HCT116 (cell line): Measurements from ENCODE around the gene NKPD1. TPM values are rescaled to one million over a fixed set of nuclear protein-coding genes. Genes with fewer than 3 reads are reported as not detected.

Source experiments
- ATAC-seq: fragments of 200-7000 bp; cut with Tn5 transposase; 2 replicates; pipeline ENCODE4 v1.9.1; 2020; ENCODE audit warnings: mild to moderate bottlenecking, moderate library complexity
- BruUV-seq: library from RNA; stranded (reverse); fragments of 400-500 nt; replicated peaks from 2 replicates; lab custom pipeline; 2021; lab: Mats Ljungman, UMichigan
- CTCF ChIA-PET: fragments of 300-600 bp; sonication (Branson Sonifier 250); formaldehyde crosslinking; loops from one replicate; lab custom pipeline; 2021; ENCODE audit warnings: antibody characterized with exemption; lab: Charles Lee
- POLR2A ChIA-PET: fragments of 300-600, 350-600 bp; sonication (Branson Sonifier 250); formaldehyde crosslinking; loops from one replicate; lab custom pipeline; 2021; ENCODE audit warnings: antibody characterized with exemption; lab: Charles Lee
- RAD21 ChIA-PET, 2 experiments: fragments of 300-600 bp; sonication (Branson Sonifier 250); formaldehyde crosslinking; loops; one replicate each; lab custom pipeline; 2023; ENCODE audit warnings: low total read pairs in 2 of 2; ENCODE audit not compliant: uncharacterized antibody in 2 of 2, unreplicated experiment in 2 of 2, low non-redundant PET in 1 of 2; lab: Charles Lee
- DNase-seq: peaks from one replicate; pipeline ENCODE4 v3.0.0-alpha.2; 2010; ENCODE audit warnings: low read depth, low spot score
- H2AFZ ChIP-seq: fragments of 200-600 bp; shearing (Covaris generic), sonication (generic); 2 replicates; pipeline ENCODE4 v1.6.1; 2017; ENCODE audit warnings: low read depth, mixed run types, mixed read lengths, antibody characterized with exemption, low read length; ENCODE audit not compliant: poor library complexity, severe bottlenecking
- H3K27ac ChIP-seq: 2 replicates; pipeline ENCODE4 v1.5.1; 2012; ENCODE audit warnings: low read depth, low read length
- H3K27me3 ChIP-seq: fragments of 200-600 bp; sonication (generic); 2 replicates; pipeline ENCODE4 v1.6.1; 2016; ENCODE audit warnings: mixed run types, low read length, mixed read lengths; ENCODE audit not compliant: insufficient read depth
- H3K36me3 ChIP-seq, 2 experiments: fragments of 200-500 bp in 1 of 2; fragments of 200-600 bp in 1 of 2; sonication (Bioruptor generic) in 1 of 2; sonication (generic) in 1 of 2; 2 replicates each; pipeline versions ENCODE4 v1.5.1 to v1.6.1; 2014 to 2016; ENCODE audit warnings: low read length in 2 of 2, inconsistent platforms in 1 of 2, mixed read lengths in 1 of 2, mixed run types in 1 of 2; ENCODE audit not compliant: insufficient read depth in 2 of 2, control insufficient read depth in 1 of 2
- H3K4me1 ChIP-seq, 2 experiments: fragments of 200-600 bp in 1 of 2; sonication (generic) in 1 of 2; 2 replicates each; pipeline versions ENCODE4 v1.5.1 to v1.6.1; 2012 to 2017; ENCODE audit warnings: low read length in 2 of 2, inconsistent platforms in 1 of 2, mild to moderate bottlenecking in 1 of 2, mixed read lengths in 1 of 2, mixed run types in 1 of 2, moderate library complexity in 1 of 2; ENCODE audit not compliant: insufficient read depth in 2 of 2, control insufficient read depth in 1 of 2
- H3K4me2 ChIP-seq: fragments of 200-600 bp; sonication (generic); 2 replicates; pipeline ENCODE4 v1.6.1; 2017; ENCODE audit warnings: mixed run types, low read length, mixed read lengths
- H3K4me3 ChIP-seq, 2 experiments: fragments of 200-600 bp in 1 of 2; sonication (generic) in 1 of 2; replicated peaks in 1 of 2; 2 replicates each; pipeline ENCODE4 v1.5.1; 2011 to 2016; ENCODE audit warnings: low read length in 2 of 2, control low read depth in 1 of 2, low read depth in 1 of 2, mild to moderate bottlenecking in 1 of 2, mixed read lengths in 1 of 2, mixed run types in 1 of 2
- H3K79me2 ChIP-seq: fragments of 200-600 bp; sonication (generic); 2 replicates; pipeline ENCODE4 v1.6.1; 2017; ENCODE audit warnings: mild to moderate bottlenecking, mixed run types, low read length, moderate library complexity, mixed read lengths; ENCODE audit not compliant: insufficient read depth
- H3K9ac ChIP-seq: fragments of 200-600 bp; sonication (generic); 2 replicates; pipeline ENCODE4 v1.6.1; 2016; ENCODE audit warnings: low read length, mixed read lengths
- H3K9me2 ChIP-seq: fragments of 200-600 bp; sonication (generic), shearing (Covaris generic); 2 replicates; pipeline ENCODE4 v1.6.1; 2017; ENCODE audit warnings: mixed run types, mild to moderate bottlenecking, moderate library complexity; ENCODE audit not compliant: insufficient read depth
- H3K9me3 ChIP-seq, 2 experiments: fragments of 200-500 bp in 1 of 2; fragments of 200-600 bp in 1 of 2; sonication (Bioruptor generic) in 1 of 2; sonication (generic) in 1 of 2; 2 replicates each; pipeline ENCODE4 v1.6.1; 2014 to 2017; ENCODE audit warnings: low read length in 2 of 2, mixed read lengths in 2 of 2, inconsistent platforms in 1 of 2, low read depth in 1 of 2, mild to moderate bottlenecking in 1 of 2, mixed run types in 1 of 2, moderate library complexity in 1 of 2; ENCODE audit not compliant: control insufficient read depth in 1 of 2, insufficient read depth in 1 of 2
- H4K20me1 ChIP-seq: fragments of 200-600 bp; sonication (generic), shearing (Covaris generic); 2 replicates; pipeline ENCODE4 v1.6.1; 2017; ENCODE audit warnings: mixed run types, mild to moderate bottlenecking, moderate library complexity; ENCODE audit not compliant: insufficient read depth
- CBX3 ChIP-seq: IDR thresholded peaks from 2 replicates; pipeline ENCODE4 v1.6.1; 2012; ENCODE audit warnings: low read depth
- CEBPB ChIP-seq: IDR thresholded peaks from 2 replicates; pipeline ENCODE4 v1.6.1; 2012; ENCODE audit warnings: low read depth
- EGR1 ChIP-seq: IDR thresholded peaks from 2 replicates; pipeline ENCODE4 v1.6.1; 2012; ENCODE audit warnings: low read depth
- ELF1 ChIP-seq: IDR thresholded peaks from 2 replicates; pipeline ENCODE4 v1.6.1; 2012; ENCODE audit warnings: low read depth, borderline replicate concordance
- EZH2 ChIP-seq: fragments of 200-600 bp; sonication (generic); IDR thresholded peaks from 2 replicates; pipeline ENCODE4 v1.6.1; 2017; ENCODE audit warnings: antibody characterized with exemption, mixed run types
- EZH2phosphoT487 ChIP-seq: fragments of 200-600 bp; IDR thresholded peaks from 2 replicates; pipeline ENCODE4 v1.6.1; 2018; ENCODE audit warnings: antibody characterized with exemption, borderline replicate concordance
- FOSL1 ChIP-seq: IDR thresholded peaks from 2 replicates; pipeline ENCODE4 v1.6.1; 2012; ENCODE audit warnings: low read depth
- JUND ChIP-seq: IDR thresholded peaks from 2 replicates; pipeline ENCODE4 v1.6.1; 2012
- POLR2A ChIP-seq: IDR thresholded peaks from 2 replicates; pipeline ENCODE4 v1.7.0; 2011; ENCODE audit warnings: borderline replicate concordance; ENCODE audit not compliant: insufficient read depth, insufficient read length; ENCODE audit errors: extremely low read depth
- POLR2AphosphoS5 ChIP-seq: IDR thresholded peaks from 2 replicates; pipeline ENCODE4 v1.6.1; 2011; ENCODE audit warnings: mild to moderate bottlenecking, low read depth, low read length, moderate library complexity
- RAD21 ChIP-seq: IDR thresholded peaks from 2 replicates; pipeline ENCODE4 v1.6.1; 2012; ENCODE audit warnings: low read depth, mild to moderate bottlenecking
- SIN3A ChIP-seq: IDR thresholded peaks from 2 replicates; pipeline ENCODE4 v1.6.1; 2012; ENCODE audit warnings: low read depth
- SP1 ChIP-seq: IDR thresholded peaks from 2 replicates; pipeline ENCODE4 v1.6.1; 2012; ENCODE audit warnings: low read depth
- SRF ChIP-seq: IDR thresholded peaks from 2 replicates; pipeline ENCODE4 v1.6.1; 2012; ENCODE audit warnings: low read depth
- TCF7L2 ChIP-seq: IDR thresholded peaks from 2 replicates; pipeline ENCODE4 v1.7.0; 2011; ENCODE audit warnings: borderline replicate concordance, inconsistent platforms; ENCODE audit not compliant: insufficient read depth, insufficient read length; ENCODE audit errors: extremely low read depth
- YY1 ChIP-seq: IDR thresholded peaks from 2 replicates; pipeline ENCODE4 v1.6.1; 2011; ENCODE audit warnings: low read length, low read depth, moderate library complexity, mild to moderate bottlenecking; ENCODE audit not compliant: insufficient replicate concordance; ENCODE audit errors: extremely low read depth
- ZBTB33 ChIP-seq: IDR thresholded peaks from 2 replicates; pipeline ENCODE4 v1.6.1; 2011; ENCODE audit warnings: mild to moderate bottlenecking, low read length, moderate library complexity; ENCODE audit not compliant: insufficient replicate concordance; ENCODE audit errors: extremely low read depth
- ZNF274 ChIP-seq: fragments of 200-500 bp; sonication (Bioruptor generic); IDR thresholded peaks from 2 replicates; pipeline ENCODE4 v1.6.1; 2014; ENCODE audit warnings: mild to moderate bottlenecking, low read depth, low read length, inconsistent platforms
- intact Hi-C: fragments of 100-400 bp; cut with micrococcal nuclease; formaldehyde crosslinking; loops from 2 replicates; pipeline ENCODE4 v1.10.0; 2022
- total RNA-seq: library from RNA; stranded (reverse); gene quantifications from one replicate; pipeline ENCODE4 v1.2.1, GENCODE V29; 2021; ENCODE audit not compliant: unreplicated experiment
- TF ChIP-seq, protein P1 (sequence below): IDR thresholded peaks from 2 replicates; pipeline ENCODE4 v1.6.1; 2012
- TF ChIP-seq, protein P2 (sequence below), 3 experiments: fragments of 200-600 bp in 1 of 3; sonication (generic) in 1 of 3; IDR thresholded peaks in 2 of 3; conservative IDR thresholded peaks in 1 of 3; 2 replicates each; pipeline ENCODE4 v1.5.1; 2012 to 2017; ENCODE audit warnings: low read depth in 2 of 3, low read length in 2 of 3, antibody characterized with exemption in 1 of 3, borderline replicate concordance in 1 of 3, control low read depth in 1 of 3, mild to moderate bottlenecking in 1 of 3, mixed read lengths in 1 of 3, mixed run types in 1 of 3, moderate library complexity in 1 of 3; ENCODE audit not compliant: insufficient read depth in 1 of 3

The NKPD1 gene
- total RNA-seq, 1 experiment from 2014 or later: 0.64 TPM

DNA sequence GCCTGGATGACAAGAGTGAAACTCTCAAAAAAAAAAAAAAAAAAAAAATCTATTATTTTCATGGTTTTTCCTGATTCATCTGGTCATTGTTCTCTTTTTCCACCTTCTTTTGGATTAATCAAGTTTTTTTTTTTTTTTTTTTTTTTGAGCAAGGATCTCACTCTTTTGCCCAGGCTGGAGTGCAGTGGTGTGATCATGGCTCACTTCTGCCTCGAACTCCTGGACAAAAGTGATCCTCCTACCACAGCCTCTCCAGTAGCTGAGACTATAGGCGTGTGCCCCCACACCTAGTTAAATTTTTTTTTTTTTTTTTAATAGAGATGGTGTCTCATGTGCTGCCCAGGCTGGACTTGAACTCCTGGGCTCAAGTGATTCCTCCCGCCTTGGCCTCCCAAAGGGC is 45.5 kb upstream of the NKPD1 start (continued):
- TF ChIP-seq JUND: no peak
- TF ChIP-seq EZH2: no peak
- no peak for TF ChIP-seq EZH2phosphoT487
- no peak for TF ChIP-seq ELF1
- no peak for TF ChIP-seq CBX3
- no peak for TF ChIP-seq RAD21
- TF ChIP-seq SP1: no peak
- TF ChIP-seq TCF7L2: no peak

DNA sequence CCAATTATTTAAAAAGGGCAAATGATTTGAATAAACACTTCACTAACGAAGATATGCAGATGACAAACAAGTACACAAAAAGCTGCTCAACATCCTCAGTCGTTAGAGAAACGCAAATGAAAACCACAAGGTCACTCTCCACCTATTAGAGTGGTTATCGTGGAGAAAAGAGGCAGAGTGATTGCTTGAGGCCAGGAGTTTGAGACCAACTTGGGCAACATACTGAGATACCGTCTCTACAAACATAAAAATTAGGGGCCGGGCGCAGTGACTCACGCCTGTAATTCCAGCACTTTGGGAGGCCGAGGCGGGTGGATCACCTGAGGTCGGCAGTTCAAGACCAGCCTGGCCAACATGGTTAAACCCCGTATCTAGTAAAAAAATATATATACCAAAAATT is 45.0 kb upstream of the NKPD1 start:
- Histone ChIP-seq H3K9ac (no peak overlapping the region), H3K27me3 (no peaks in the 10 kb centered on the region), H4K20me1 (no peaks in the 10 kb centered on the region), H3K9me3 (no peaks in the 10 kb centered on the region), H3K4me2 (no peak overlapping the region), H2AFZ (no peak overlapping the region), H3K27ac (no peak overlapping the region), H3K79me2 (no peaks in the 10 kb centered on the region), H3K4me3 (no peak overlapping the region), H3K4me1 (no peaks in the 10 kb centered on the region), H3K36me3 (no peaks in the 10 kb centered on the region), H3K9me2 (no peaks in the 10 kb centered on the region)
- CTCF ChIA-PET: no interaction called here
- BruUV-seq: no TSS peak
- DNase-seq (no peak), ATAC-seq (no peak)
- POLR2A ChIA-PET: interaction anchor here (0.7 kb wide), 1 partner anchor 205 kb away, joined by 3 read pairs; no protein-coding TSS in a partner anchor
- intact Hi-C loops: no loop called here
- RAD21 ChIA-PET: interaction anchor here (0.6 kb wide), 2 partner anchors 30 to 362 kb away, joined by 3 read pairs; no protein-coding TSS in a partner anchor
- TF ChIP-seq TCF7L2 (no peak), EZH2 (no peak), POLR2A (no peak), POLR2AphosphoS5 (no peak), YY1 (no peak), ZBTB33 (no peak), ZNF274 (no peak), SIN3A (no peak), CEBPB (no peak), SRF (no peak), FOSL1 (no peak), JUND (no peak), EGR1 (no peak)
- TF ChIP-seq, protein P1, sequence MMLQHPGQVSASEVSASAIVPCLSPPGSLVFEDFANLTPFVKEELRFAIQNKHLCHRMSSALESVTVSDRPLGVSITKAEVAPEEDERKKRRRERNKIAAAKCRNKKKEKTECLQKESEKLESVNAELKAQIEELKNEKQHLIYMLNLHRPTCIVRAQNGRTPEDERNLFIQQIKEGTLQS: no peak
- TF ChIP-seq, protein P2, sequence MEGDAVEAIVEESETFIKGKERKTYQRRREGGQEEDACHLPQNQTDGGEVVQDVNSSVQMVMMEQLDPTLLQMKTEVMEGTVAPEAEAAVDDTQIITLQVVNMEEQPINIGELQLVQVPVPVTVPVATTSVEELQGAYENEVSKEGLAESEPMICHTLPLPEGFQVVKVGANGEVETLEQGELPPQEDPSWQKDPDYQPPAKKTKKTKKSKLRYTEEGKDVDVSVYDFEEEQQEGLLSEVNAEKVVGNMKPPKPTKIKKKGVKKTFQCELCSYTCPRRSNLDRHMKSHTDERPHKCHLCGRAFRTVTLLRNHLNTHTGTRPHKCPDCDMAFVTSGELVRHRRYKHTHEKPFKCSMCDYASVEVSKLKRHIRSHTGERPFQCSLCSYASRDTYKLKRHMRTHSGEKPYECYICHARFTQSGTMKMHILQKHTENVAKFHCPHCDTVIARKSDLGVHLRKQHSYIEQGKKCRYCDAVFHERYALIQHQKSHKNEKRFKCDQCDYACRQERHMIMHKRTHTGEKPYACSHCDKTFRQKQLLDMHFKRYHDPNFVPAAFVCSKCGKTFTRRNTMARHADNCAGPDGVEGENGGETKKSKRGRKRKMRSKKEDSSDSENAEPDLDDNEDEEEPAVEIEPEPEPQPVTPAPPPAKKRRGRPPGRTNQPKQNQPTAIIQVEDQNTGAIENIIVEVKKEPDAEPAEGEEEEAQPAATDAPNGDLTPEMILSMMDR (IDR thresholded peaks at IDR 0.05 in 2 of 3, conservative IDR thresholded peaks at IDR 0.05 in 1 of 3; ENCODE audit: borderline replicate concordance in 1 of 3, insufficient read depth in 1 of 3, low read depth in 2 of 3, low read length in 2 of 3): no peak
